K562 (cell line): ENCODE results near the gene KCTD17. TPM values are rescaled to one million over a fixed set of nuclear protein-coding genes. Genes with fewer than 3 reads are reported as not detected.

Experiments
- KDM1A ChIP-seq, 2 experiments: fragments of 450-650 bp; IDR thresholded peaks; 2 replicates each; pipeline ENCODE4 v1.6.1; 2016; ENCODE audit warnings: mild to moderate bottlenecking in 2 of 2
- ZBTB40 ChIP-seq, 2 experiments: fragments of 450-650 bp in 1 of 2; sonication (generic) in 1 of 2; formaldehyde crosslinking in 1 of 2; IDR thresholded peaks; 2 replicates each; pipeline versions ENCODE4 v1.7.1 to v1.9.0; 2016 to 2022; ENCODE audit warnings: inconsistent platforms in 1 of 2, mild to moderate bottlenecking in 1 of 2, missing genetic modification reagents in 1 of 2
- ZNF717 ChIP-seq: fragments of 250-450 bp; sonication (Bioruptor Pico); IDR thresholded peaks from 2 replicates; pipeline ENCODE4 v1.5.0; 2021
- polyA plus RNA-seq, 8 experiments: library from polyadenylated mRNA; depleted of rRNA in 4 of 8; stranded (reverse) in 5 of 8; unstranded in 3 of 8; fragments of >200 nt; fragmentation: Nextera tagmentation in 2 of 8; fragmentation: Illumina TruSeq in 1 of 8; extraction: Ambion mirVana in 2 of 8; extraction: Trizol in 1 of 8; gene quantifications; 2 replicates each; pipeline versions ENCODE4 v1.2.1 to v1.2.3, GENCODE V29; 2011 to 2014; ENCODE audit warnings: inconsistent platforms in 1 of 8, missing spikeins in 1 of 8
- total RNA-seq, 7 experiments: library from RNA; depleted of rRNA in 6 of 7; stranded (reverse); fragments of >200 nt in 6 of 7; fragmentation: Illumina TruSeq in 2 of 7; extraction: Trizol in 2 of 7; gene quantifications; 2 replicates each; pipeline versions ENCODE4 v1.2.1 to v1.2.3, GENCODE V29; 2011 to 2021; ENCODE audit warnings: low replicate concordance in 1 of 7

The KCTD17 gene
- total and polyA plus RNA-seq, 9 of the 15 experiments (the other 6 are each of a cell fraction or from before 2014, with no cell fraction given), result 0.22 to 0.90 (median 0.49) TPM; not detected in 2

- TF ChIP-seq ZBTB40 (IDR thresholded peaks at IDR 0.05) (no peak), ZBTB40 (CRISPR knock-in tag; IDR thresholded peaks at IDR 0.05) (no peak), KDM1A (IDR thresholded peaks at IDR 0.05) (peak; percentile 18 to 29; a peak in 2 of 4 replicates), ZNF717 (CRISPR knock-in tag) (no peak)
Measured at GRCh38 chr22:37032134-37032534, 19.4 kb upstream of the KCTD17 start (continued).
